GM21619 (cell line): Measurements from ENCODE around the gene PHF14.

Experiments
- ATAC-seq: cut with Tn5 transposase; IDR thresholded peaks from one replicate; pipeline ENCODE4 v1.9.1; 2021; ENCODE audit not compliant: unreplicated experiment

Gene PHF14

GRCh38 chr7:11206177-11206899 is 232.7 kb downstream of the PHF14 start:
- ATAC-seq, result no peak

GRCh38 chr7:11207565-11207964 is 233.9 kb downstream of the PHF14 start:
- no peak for ATAC-seq

- ATAC-seq, result no peak
These were observed 235.3 kb downstream of the PHF14 start for GRCh38 chr7:11208883-11209465.

- no peak for ATAC-seq
These were observed 236.7 kb downstream of the PHF14 start for GRCh38 chr7:11210374-11210773.

GRCh38 chr7:11212080-11212711 is 238.5 kb downstream of the PHF14 start:
- ATAC-seq, result peak; percentile 86

GRCh38 chr7:11212816-11213215 is 239.1 kb downstream of the PHF14 start:
- ATAC-seq, result no peak

- no peak for ATAC-seq
These were observed 239.6 kb downstream of the PHF14 start for GRCh38 chr7:11213266-11213665.

- no peak for ATAC-seq
These were observed 242.6 kb downstream of the PHF14 start for GRCh38 chr7:11216276-11216675.

- no peak for ATAC-seq
These were observed 244.3 kb downstream of the PHF14 start for GRCh38 chr7:11217848-11218565.
